RPMI7951 (cell line): Measurements from ENCODE around the gene HSFY2. TPM values are rescaled to one million over a fixed set of nuclear protein-coding genes. Genes with fewer than 3 reads are reported as not detected.
"Not testable (repeated sequence)": the region's sequence is repeated elsewhere in the genome, so short reads cannot be mapped to it uniquely, and the experiment has no call there.

Experiments used
- DNase-seq: peaks from one replicate; pipeline ENCODE4 v3.0.0-alpha.2; 2012; ENCODE audit warnings: low read depth
- total RNA-seq: library from RNA; depleted of rRNA; stranded (reverse); fragments of >200 nt; shearing (Covaris generic); gene quantifications from 2 replicates; pipeline ENCODE4 v1.2.3, GENCODE V29; 2014; rRNA removed

The HSFY2 gene
- total RNA-seq = not detected in 2 replicates

GRCh38 chrY:18773635-18774034 is at the start of gene HSFY2:
Gene HSFY2, minus strand, starts transcription at chrY:18773735. Its CDS starts 117 bp downstream, at chrY:18773618.
- DNase-seq = not testable (repeated sequence)

- DNase-seq = not testable (repeated sequence)
Measured at GRCh38 chrY:18815751-18816150, 42.2 kb upstream of the HSFY2 start.

- not testable (repeated sequence) for DNase-seq
Measured at GRCh38 chrY:18788757-18789406, 15.3 kb upstream of the HSFY2 start.

- not testable (repeated sequence) for DNase-seq
Measured at GRCh38 chrY:18754077-18754476, 19.5 kb downstream of the HSFY2 start.

- not testable (repeated sequence) for DNase-seq
Measured at GRCh38 chrY:18753133-18753815, 20.3 kb downstream of the HSFY2 start.

GRCh38 chrY:18723714-18724113 is 49.8 kb downstream of the HSFY2 start:
- not testable (repeated sequence) for DNase-seq

Other genes starting within 250 kb of the HSFY2 start
- gene HSFY1, start 227.0 kb downstream of the HSFY2 start, total RNA-seq = not detected in 2 replicates